AG09309 (cell line): ENCODE measurements around the gene SNHG17.
"Not testable (repeated sequence)": the region's sequence is repeated elsewhere in the genome, so short reads cannot be mapped to it uniquely, and the experiment has no call there.

Experiments
- DNase-seq: peaks from one replicate; pipeline ENCODE4 v3.0.0-alpha.2; 2010; ENCODE audit warnings: low read depth
- H3K4me3 ChIP-seq: 2 replicates; pipeline ENCODE4 v1.5.1; 2011; ENCODE audit warnings: mild to moderate bottlenecking, low read depth, low read length, moderate library complexity; ENCODE audit not compliant: control insufficient read depth
- CTCF ChIP-seq: IDR thresholded peaks from 2 replicates; pipeline ENCODE4 v1.5.1; 2011; ENCODE audit warnings: mild to moderate bottlenecking, low read depth, low read length, inconsistent platforms; ENCODE audit not compliant: insufficient read depth, control insufficient read depth; ENCODE audit errors: missing control alignments

The SNHG17 gene

GRCh38 chr20:38471245-38471644, 36.1 kb upstream of the SNHG17 start:
- no peak for TF ChIP-seq CTCF
- no peak overlapping the region for H3K4me3 ChIP-seq
- DNase-seq: no peak

GRCh38 chr20:38466983-38467382, 31.9 kb upstream of the SNHG17 start:
- H3K4me3 ChIP-seq: no peak overlapping the region
- TF ChIP-seq CTCF: no peak
- DNase-seq: no peak

- DNase-seq: no peak
- no peak overlapping the region for H3K4me3 ChIP-seq
- TF ChIP-seq CTCF: no peak
Observed at GRCh38 chr20:38466171-38466570, 31.0 kb upstream of the SNHG17 start.

GRCh38 chr20:38461569-38461968, 26.4 kb upstream of the SNHG17 start:
- not testable (repeated sequence) for DNase-seq, H3K4me3 ChIP-seq

GRCh38 chr20:38461167-38461566, 26.0 kb upstream of the SNHG17 start:
- not testable (repeated sequence) for DNase-seq, H3K4me3 ChIP-seq

- DNase-seq, H3K4me3 ChIP-seq: not testable (repeated sequence)
Observed at GRCh38 chr20:38460631-38461030, 25.5 kb upstream of the SNHG17 start.

- no peak for TF ChIP-seq CTCF
- peak; percentile 37 for DNase-seq
- no peak overlapping the region for H3K4me3 ChIP-seq
Observed at GRCh38 chr20:38460040-38460623, 25.0 kb upstream of the SNHG17 start.

- TF ChIP-seq CTCF: no peak
- H3K4me3 ChIP-seq: no peak overlapping the region
- DNase-seq: no peak
Observed at GRCh38 chr20:38458314-38458713, 23.2 kb upstream of the SNHG17 start.
